ENCODE results near the gene APOLD1.
"Not testable (repeated sequence)": the region's sequence is repeated elsewhere in the genome, so short reads cannot be mapped to it uniquely, and the experiment has no call there.

The APOLD1 gene

DNA sequence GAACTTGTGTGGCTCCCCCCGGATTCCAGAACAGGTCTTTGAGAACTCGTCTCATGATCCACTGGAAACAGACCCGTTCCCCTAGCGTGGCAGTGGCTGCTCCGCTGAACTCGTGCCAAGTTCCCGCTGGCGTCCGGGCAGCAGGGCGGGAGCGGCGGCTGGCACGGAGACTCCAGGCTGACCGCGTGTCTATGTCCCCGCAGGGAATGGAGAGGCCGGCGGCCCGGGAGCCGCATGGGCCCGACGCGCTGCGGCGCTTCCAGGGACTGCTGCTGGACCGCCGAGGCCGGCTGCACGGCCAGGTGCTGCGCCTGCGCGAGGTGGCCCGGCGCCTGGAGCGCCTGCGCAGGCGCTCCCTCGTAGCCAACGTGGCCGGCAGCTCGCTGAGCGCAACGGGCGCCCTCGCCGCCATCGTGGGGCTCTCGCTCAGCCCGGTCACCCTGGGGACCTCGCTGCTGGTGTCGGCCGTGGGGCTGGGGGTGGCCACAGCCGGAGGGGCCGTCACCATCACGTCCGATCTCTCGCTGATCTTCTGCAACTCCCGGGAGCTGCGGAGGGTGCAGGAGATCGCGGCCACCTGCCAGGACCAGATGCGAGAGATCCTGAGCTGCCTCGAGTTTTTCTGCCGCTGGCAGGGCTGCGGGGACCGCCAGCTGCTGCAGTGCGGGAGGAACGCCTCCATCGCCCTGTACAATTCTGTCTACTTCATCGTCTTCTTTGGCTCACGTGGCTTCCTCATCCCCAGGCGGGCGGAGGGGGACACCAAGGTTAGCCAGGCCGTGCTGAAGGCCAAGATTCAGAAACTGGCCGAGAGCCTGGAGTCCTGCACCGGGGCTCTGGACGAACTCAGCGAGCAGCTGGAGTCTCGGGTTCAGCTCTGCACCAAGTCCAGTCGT, 1.5 kb downstream of the APOLD1 start:
- peak; percentile 56 to 89 for DNase-seq

DNA sequence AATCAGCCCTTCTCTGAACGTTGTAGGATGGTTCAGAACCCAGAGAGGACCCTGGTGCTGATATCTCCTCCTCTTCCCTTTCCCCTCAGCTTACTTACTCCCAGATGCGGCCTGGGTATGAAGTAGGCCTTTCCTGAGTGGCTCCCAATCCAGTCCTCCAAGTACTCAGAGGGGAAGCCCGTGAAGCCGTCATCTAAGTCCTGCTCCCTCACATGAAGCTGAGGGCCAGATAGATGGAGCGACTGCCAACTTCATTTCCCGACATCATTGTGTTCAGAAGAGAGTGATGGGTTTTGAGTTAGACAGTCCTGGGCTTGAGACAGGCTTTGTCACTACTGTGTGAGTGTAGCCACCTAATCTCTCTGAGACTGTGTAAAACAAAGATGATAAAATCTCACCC, 2.7 kb downstream of the APOLD1 start:
- peak; percentile 30 to 36 for DNase-seq

DNA sequence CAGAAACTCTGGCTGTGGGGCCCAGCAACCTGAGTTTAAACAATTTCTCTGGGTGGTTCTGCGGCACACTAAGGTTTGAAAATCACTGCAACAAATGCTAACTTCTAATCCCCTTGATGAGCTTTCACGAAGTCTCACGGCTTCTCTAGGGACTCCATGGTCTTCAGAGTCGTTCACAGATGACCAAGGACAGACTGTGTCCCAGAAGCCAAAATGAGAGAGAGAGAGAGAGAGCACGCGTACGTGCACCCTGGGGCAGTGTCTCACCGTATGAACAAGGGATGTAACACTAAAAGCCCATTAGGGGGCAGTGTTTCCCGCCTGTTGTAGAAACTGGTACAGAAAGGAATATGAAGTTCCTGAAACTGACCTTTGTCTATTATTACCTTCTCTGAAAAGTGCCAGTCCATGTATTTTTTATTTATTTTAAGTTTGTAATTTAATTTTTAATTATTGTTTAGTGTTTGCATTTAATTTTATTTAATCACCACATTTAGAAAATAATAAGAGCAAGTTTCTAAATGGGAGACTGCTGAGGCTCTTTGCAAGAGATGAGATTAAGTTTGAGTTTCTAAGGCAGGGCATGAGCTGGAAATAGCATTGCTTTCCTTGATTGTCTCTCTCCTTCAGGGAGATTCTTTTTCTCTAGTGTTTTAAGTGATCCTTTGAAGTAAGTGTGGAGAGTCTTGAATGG, 3.4 kb downstream of the APOLD1 start:
- DNase-seq: peak; percentile 75 to 83

DNA sequence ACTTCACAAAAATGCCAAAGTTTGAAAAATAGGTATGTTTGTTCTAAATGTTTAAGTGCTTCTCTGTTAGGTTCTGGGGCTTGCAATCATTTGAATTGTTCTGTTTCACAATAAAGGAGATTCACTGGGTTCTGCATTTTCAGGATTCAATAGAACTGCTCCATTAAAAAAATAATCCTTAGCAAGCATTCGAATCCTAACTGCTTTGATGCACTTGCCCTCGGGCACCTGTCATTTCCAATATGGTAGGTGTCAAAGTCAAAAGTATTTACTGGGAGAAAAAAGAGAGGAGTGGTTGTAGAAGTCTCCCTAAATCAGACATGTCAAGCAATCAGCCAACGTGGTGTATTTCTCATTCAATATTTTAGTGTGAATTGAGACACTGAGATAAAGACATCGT, 5.5 kb downstream of the APOLD1 start:
- no peak for DNase-seq

DNA sequence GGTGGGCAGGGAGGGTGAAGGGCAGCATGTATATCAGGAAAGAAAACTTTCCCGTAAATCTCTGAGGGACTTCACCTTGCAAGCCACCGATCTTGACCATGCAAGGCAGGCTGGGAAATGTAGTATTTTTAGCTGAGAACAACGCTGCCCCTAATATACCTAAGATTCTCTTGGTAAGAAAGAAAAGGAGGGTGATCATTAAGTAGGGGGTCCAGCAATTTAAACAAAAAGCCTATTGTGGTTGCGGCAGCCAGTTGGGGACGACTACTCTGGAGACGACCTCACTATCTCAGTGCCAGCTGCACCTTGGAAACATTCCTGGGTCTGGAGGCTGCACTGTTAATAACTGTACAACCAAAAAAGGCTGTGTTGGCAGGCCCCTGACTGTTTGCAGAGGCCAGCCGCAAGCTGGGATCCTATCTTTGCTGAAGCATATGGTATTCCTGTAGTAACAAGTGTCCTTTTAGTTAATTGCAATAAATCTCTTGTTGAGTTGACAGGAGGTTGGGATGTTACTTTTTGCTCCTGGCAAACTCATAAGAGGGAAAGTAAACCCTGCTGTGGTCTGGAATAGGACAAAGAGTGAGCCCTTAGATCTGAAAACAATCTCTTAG, 6.4 kb downstream of the APOLD1 start:
- DNase-seq: peak; percentile 59 to 89

DNA sequence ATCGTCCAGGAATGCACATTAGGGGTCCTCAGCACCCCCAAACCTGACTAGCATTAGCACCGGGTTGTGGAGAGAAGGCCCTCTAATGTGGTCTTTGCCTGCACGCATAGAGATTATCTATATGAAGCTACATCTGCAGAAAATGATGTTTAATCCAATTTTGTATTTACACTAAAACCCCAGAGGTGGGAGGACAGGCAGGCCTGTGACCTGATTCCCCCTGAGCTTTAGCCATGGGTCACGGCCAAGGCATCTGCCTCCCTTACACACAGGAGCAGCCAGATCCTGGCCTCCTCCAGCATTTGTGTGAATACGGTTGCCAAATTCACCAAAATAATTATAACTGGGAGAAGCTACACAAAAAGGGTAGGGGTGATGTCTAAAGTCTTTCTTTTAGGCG, 7.0 kb downstream of the APOLD1 start:
- DNase-seq: peak in 1 of 2 experiments; percentile 68

DNA sequence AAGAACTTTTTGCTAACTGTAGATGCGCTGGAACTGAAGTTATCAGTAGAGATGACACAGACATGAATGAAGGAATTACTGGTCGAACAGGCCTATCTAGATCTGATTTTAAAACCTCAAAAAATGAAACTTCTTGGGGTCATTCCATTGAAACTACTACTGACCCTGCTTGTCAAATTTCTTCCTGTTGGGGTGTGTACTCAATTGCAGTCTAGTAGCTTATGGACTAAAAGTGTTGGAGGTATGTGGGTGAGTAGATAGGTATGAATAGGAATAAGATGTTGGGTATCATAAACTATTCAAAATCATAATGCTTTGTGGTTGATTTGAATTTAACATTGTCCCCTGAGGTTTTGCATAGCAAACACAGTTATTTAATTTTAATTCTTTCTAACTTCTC, 9.2 kb downstream of the APOLD1 start:
- no peak for DNase-seq

DNA sequence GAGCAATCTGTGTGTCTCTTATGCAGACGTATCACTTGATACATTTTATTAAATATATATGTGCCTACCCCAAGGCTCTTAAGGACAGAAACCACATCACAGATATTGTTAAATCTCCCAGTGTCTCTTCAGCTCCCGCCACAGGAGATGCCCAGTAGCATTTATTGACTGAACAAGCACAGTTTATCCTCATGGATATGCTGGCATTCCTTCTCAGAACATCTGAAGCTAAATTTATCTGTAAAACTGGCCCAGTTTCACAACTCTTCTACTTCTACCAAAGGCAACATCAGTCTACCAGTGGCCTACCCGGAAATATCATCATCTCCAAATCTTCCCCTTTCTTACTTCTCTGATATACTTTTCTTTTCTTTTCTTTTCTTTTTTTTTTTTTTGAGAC, 10.7 kb downstream of the APOLD1 start:
- no peak for DNase-seq

DNA sequence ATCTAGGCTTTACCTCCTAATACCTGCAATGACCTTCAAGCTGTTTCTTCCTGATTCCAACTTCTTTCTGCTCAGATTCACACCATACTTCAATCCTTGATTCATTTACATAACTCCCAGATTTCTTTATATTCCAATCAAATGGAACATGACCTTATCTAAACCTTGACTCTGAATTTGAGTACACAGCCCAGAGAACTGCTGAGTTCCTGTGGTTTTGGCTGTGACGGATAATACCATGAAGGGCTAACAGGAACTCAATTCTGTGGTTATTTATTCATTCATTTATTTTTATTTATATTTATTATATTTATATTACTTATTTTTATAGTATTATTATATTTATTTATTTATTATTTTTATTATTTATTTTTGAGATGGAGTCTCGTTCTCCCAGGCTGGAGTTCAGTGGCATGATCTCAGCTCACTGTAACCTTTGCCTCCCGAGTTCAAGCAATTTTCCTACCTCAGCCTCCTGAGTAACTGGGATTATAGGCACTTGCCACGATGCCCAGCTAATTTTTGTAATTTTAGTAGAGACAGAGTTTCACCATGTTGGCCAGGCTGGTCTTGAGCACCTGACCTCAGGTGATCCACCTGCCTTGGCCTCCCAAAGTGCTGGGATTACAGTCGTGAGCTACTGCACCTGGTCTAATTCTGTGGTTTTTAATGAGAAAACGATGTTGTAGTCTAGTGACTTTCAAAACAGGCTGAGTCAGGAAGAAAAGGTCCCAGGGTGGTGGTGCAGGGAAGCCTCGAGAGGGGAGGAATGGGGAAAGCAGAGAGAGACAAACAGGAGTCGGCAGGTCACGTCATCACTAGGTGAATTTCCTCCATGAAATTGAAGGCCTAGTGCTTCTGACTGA, 11.7 kb downstream of the APOLD1 start:
- DNase-seq: no peak

DNA sequence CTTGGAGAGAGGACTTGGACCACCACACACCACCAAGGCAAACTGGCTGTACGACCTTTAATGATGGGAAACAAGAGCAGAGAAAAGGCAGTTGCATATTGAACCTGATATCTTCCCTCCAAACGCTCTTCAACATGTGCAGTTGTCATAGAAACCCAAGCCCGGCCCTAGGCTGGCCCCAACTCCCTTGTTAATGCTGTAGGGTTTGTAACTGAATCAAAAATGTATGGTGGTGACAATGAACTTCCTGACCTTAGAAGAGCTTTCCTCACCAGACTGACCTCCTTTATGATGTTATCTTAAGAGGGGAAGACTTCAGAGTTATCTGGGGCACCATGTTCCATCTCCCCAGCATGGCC, 12.3 kb downstream of the APOLD1 start:
- DNase-seq: no peak

DNA sequence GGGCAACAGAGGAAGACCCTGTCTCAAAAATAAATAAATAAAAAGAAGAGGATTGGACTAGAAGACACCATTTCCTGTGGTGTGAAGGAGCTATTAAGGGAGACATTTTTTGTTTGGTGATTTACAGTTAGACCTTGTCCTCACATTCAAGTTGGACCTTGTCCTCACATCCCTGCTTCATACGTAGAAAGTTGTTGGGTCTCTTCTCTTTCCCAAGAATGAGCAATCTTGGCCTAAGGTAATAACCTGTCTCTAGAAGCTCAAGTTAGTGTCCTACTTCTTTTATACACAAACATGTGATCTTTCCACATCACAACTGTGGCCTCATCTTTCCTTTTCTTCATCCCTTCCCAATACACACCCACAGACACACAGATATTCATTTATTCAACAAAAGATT, 13.0 kb downstream of the APOLD1 start:
- DNase-seq: no peak

DNA sequence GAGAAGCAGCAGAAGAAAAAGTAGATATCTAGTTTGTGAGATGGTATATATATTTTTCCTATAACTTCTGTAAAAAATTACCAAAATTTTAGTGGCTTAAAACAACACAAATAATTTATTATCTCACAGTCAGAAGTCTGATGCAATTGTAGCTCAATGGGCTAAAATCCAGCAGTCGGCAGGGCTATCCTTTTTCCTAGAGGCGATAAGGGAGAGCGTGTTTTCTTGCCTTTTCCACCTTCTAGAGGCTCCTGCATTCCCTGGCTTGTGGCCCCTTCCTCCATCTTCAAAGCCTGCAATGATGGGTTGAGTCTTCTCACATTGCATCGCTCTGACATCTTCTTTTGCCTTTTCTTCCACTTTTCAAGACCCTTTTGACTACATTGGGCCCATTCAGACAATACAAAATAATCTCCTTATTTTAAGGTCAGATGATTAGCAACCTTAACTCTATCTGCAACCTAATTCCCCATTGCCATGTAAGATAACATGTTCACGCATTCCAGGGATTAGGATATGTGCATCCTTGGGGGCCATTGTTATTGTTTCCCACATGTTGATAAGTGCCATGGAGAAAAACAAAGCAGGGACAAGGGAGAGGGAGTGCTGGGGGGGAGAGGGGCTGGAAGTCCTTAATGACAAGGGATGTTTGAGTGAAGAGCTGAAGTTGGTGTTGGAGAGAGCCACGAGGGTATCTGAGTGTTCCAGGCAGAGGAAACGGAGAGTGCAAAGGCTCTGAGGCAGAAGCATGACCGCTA, 13.9 kb downstream of the APOLD1 start:
- DNase-seq: no peak

DNA sequence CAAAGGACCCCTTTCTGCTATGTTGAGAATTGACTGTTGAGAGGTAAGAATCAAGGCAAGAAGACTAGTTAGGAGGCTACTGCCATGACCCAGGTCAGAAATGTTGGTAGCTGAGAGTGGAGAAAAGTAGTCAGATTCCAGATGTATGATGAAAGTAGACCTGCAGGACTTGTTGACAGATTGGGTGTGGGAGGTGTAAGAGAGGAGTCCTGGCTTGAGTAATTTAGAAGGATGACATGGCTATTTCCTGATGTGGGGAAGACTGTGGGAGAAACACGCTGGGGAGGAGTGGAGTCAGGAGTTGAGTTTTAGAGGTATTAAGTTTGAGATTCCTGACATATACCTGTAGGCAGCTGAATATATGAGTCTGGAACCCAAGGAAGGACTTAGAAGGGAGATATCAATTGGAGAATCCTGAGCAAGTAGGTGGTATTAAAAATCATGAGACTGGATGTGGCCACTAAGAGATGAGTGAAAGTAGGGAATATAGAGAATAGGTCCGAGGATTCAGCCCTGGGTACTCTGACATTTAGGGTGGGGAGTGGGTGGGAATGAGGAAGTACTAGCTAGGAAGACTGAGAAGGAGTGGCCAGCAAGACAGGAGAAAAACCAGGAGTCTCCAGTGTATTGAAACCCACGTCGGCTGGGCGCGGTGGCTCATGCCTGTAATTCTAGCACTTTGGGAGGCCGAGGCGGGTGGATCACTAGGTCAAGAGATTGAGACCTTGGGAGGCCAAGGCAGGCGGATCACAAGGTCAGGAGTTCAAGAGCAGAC, 15.1 kb downstream of the APOLD1 start:
- no peak for DNase-seq

DNA sequence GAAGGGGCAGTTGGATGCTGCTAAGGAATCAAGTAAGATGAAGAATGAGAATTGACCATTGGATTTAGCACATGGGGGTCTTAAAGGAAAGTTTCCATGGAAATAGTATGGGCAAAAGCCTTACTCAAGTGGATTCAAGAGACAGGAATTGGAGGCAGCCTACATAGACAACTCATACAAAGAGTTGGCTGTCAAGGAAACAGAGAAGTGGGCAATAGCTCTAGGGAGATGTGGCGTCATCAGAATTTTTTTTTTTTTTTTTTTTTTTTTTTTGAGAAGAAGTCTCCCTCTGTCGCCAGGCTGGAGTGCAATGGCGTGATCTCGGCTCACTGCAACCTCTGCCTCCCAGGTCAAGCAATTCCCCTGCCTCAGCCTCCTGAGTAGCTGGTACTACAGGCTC, 16.2 kb downstream of the APOLD1 start:
- not testable (repeated sequence) for DNase-seq

DNA sequence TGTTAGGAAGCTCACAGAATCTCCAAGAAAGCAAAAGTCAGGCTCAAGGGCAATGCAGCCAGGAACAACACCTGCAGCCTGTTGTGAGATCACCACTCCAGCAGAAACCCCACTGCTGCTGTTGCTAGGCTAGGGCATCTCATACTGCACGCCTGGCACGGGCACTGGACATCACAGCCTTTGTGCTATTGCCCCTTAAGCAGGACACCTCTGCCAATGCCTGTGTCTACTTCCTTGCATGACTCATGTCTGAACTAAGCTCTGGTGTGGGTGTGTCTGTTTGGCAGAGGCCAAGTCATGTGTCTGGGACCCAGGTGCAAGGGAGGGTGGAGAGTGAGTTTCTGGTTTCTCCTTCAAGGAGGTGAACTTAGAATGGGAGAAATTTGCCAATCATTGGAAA, 17.7 kb downstream of the APOLD1 start:
- DNase-seq: peak in 1 of 2 experiments; percentile 40

DNA sequence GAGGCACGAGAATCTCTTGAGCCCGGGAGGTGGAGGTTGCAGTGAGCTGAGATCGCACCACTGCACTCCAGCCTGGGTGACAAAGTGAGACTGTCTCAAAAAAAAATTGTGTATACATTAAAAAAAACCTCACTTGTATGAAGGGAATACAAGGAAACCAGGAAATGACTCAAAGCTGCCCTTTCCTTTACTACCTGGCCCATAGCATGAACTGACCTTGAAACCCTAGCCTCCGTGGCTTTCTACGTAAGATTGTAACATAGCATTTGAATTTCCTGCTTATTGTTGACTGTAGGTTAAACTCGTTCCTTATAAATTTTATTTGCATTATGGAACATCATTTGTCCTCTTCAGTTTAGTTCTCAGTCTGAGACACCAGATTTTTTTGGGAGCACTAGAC, 18.6 kb downstream of the APOLD1 start:
- no peak for DNase-seq

DNA sequence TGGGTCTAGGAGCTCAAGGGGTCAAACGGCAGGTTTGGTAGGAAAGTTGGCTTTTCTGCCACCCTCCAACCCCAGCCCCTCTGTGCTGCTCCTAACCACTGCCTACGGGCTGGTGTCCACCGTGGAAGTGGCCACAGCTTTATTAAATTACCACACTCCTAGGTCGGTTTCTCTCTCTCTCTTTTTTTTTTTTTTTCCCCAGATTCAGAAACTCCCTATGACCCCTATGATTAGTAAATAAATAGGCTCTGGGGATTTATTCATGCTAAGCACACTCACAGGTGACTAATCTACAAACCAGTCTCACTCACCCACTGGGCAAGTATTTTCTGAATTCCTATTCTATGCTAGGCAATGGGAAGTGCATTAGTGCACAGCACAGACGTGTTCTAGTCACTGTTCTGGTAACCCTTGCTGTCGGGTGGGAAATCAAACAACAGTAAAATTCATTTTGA, 19.0 kb downstream of the APOLD1 start:
- no peak for DNase-seq

DNA sequence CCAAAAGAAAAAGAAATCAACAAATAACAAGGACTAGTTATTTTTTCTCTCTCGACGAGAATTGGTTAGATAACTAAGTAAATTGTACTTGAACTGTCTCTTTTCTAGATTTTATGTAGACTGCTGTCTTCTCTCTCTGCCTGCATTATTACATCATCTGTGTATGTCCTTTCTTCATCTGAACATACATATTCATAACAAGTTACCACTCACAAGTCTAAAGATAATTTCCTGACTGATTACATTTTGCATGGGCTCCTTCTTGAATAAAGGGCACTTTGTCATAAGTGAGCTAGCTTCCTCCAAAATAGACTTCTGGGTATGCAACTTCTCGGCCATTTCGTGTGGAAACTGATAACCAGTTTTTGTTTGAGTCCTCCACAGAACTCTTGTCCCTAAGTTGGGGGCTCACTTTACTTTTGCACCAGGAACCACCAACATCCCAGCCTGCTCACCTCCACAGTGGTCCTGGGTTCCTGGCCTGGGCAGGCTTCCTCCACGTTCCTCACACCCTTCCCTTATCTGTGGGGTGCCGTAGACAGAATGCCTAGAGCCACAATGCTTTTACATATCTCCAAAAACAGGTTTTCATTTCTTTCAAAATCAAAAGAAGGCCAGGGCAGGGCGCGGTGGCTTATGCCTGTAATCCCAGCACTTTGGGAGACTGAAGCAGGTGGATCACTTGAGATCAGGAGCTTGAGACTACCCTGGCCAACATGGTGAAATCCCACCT, 21.5 kb downstream of the APOLD1 start:
- DNase-seq: no peak

DNA sequence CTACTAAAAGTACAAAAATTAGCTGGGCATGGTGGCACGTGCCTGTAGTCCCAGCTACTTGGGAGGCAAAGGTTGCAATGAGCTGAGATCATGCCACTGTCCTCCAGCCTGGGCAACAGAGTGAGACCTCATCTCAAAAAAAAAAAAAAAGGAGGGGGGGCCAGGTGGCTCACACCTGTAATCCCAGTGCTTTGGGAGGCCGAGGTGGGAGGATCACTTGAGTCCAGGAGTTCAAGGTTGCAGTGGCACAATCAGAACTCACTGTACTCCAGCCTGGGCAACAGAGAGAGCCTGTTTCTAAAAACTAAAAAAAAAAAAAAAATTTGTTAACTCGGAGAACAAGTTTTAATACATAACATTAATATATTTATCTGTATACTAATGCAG, 22.1 kb downstream of the APOLD1 start:
- DNase-seq: not testable (repeated sequence)

DNA sequence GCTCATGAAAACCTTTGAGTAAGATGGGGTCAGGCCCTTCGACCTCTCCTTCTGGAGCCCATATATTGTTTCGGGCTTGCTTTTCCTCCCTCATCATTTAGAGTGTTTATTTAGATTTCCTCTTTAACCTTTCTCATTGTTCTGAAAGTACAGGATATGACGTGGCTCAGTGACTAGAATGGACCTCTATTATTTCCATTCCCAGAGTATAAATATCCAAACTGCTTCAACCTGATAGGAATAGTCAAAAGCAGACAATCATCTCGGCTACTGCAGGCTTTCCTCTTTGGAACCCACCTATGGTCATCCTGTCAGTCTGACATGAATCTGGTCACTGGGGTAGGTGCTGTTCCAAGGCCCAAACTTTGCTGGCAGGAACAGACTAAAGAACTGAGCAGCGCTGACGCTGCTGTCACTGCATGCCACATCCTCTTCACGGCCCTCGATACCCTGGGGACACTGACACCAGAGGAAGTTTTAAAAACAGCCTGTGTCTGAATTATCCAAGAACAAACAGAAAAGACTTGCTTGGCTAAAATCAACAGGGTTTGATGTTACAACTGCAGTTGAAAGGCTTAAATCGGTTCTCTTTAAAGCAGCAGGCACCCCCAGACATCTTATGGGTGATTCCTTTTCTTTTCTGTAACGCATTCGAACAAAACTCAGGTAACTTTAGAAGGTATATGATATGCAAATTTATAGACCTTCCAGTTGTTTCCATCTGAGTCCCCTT, 22.7 kb downstream of the APOLD1 start:
- DNase-seq: no peak
